NCI-H128 (cell line): ENCODE measurements around the gene TMTC1.

ENCODE experiments used
- DNase-seq: peaks from one replicate; lab custom pipeline; 2025; ENCODE audit not compliant: unreplicated experiment; lab: John Stamatoyannopoulos, UW

Gene TMTC1

DNA sequence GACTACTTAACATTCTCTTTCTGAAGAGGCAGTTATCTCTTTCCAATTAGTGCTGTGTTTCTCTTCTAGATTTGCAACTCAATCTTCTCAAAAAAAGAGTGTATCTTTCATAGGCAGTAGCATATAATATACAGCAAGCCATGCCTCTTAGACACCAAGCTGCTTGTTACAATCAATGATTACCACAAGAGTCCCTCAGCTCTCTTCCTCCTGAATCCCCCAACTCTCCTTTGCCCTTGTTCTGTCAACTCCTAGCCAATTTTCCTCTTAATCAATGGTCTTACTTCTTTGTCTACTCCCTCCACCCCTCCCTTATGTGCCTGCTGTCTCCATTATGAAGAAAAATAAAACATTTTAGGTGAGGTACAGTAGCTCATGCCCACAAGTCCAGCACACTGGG is 2.6 kb downstream of the TMTC1 start:
- no peak for DNase-seq

DNA sequence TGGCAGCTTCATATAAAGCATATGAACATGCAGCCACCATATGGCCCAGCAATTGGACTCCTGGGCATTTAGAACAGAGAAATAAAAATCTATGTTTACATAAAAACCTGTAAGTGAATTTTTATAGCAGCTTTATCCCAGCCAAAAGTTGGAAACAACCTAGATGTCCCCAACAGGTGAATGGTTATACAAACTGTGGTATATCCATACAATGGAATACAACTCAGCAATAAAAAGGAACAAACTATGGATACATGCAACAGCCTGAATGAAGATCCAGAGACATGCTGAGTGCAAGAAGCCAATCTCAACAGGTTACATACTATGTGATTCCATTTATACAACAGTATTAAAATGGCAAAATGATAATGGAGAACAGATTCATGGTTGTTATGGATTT is 3.7 kb downstream of the TMTC1 start:
- DNase-seq: no peak

DNA sequence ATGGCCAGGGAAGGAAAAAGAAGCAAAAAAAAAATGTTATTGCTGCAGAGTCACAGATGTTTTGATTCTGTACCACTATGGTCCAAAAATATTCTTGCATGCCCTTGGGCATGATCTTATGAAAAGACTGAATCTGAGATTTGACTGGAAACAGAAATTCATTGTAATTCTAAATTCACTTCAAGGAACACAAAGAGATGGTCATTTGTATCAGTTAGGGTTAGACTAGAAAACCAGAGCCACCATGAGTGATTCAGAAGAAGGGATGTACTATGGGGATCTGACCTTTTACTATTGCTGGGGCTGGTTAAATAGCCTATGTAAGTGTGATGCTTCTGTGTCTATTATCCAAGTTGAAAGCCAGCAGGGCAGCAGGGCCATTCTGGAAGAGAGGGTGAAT is 5.2 kb downstream of the TMTC1 start:
- DNase-seq: no peak

DNA sequence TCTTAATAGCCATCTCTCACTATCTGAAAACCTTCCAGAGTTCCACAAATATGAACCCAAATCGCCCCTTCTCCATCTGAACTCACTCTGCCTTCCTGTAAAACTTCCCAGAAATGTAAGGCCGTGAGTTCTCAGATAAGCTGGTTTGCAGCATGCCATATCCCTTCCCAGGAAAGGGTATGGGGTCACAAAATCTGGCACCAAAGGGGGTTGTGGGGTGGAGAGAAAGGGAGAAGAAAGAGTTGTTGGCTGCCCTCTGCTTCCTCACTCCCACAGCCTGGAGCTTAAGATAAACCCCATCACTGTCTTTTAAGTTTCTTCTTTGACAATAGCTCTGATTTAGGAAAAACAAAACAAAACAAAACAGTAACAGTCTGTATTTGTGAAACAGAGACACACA is 10.7 kb downstream of the TMTC1 start:
- DNase-seq: no peak

DNA sequence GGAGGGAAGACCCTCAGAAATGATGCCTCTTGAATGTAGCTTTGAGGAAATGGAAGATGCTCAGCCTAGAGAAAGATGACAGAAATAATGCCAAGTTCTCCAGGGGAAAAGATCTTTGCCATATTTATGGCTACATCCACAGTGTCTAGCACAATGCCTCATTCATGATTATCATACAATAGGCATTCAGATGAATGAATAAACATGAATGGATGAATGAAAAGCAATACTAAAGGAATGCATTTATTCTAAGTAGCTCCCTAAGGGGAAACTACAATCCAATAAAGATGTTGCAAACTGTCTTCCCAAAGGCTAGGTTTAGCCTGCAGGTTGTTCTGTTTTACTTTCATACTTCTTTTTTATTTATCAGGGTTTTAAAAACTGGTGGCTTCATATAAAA is 12.0 kb downstream of the TMTC1 start:
- no peak for DNase-seq

DNA sequence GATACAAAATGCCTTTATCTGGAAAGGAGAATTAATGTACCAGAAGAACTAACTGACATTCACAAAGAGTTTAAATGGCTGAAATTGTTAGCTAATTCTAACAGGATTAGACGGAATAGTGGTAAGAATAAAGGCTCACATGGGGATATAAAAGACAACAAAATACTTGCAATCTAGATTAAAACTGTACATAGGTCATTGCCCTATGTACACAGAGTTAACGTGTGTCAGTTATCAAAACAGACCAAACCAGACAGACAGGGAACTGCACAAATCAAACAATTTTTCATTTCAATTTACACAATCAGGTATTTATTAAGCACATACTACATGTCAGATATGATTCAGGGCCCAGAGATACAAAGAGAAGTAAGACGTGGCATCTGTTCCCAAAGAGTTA is 12.6 kb downstream of the TMTC1 start:
- DNase-seq: no peak

DNA sequence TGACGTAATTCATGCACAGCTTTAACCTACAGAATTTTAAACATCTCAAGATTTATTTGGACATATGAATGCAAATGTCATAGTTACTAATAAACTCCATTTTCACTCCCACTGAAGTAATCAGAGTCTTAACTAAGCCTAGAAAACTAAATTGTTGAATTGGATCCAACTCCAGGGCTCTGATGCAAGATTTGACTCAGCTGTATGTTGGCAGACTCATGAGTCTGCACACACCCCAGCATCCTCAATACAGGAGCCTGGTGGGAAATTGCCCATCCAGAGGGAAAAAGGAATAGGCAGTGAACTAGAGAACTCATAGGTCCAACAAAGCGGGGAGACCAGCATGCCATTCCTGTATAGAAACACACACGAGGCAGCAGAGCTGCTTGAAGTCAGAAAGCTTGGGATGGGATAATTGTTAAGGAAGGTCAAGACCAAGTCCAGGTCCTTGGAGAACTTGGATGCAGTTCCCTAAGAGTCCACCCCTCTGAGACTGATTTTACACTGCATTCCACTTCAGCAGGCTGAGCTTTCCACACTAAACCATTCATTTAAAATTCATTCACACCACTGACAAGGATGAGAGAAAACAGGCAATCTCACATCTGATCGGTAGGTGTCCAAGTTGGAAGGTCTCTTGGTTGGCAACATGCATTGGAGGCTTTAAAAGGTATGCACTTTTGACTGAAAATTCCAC is 14.4 kb downstream of the TMTC1 start:
- DNase-seq: no peak

DNA sequence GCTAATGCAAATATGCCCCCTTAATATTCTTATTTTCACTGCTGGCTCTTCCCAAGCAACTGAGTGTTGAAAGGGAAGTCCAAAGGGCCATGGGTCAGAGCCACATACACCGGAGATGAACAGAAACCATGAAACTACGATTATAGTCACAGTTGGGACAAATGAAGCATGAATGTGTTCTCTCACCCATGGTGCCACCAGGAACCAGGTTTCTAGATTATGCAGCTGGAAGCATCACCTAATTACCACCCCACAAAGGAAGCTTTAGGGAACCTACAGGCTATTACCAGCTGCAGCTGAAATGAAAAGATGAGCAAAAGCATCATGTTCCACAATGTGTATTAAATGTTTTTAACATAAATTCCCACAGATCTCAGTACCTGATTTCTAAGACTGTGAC is 15.4 kb downstream of the TMTC1 start:
- no peak for DNase-seq

DNA sequence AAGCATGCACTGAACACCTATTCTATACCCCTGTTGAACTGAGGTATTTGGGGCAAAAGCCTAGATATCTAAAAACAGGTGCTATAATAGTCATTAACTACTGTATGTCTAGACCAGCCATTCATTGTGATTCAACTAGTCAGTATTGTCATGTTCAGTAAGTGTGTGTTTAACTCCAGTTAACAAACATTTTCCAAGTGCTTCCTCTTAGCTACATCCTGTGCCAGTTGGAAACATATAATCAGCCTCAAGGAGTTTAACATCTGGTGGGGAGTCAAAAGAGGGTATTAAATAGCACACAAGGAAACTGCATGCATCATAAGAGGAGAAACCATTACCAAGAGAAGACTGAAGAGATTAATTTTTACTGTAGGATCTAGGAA is 20.4 kb downstream of the TMTC1 start:
- DNase-seq: no peak

DNA sequence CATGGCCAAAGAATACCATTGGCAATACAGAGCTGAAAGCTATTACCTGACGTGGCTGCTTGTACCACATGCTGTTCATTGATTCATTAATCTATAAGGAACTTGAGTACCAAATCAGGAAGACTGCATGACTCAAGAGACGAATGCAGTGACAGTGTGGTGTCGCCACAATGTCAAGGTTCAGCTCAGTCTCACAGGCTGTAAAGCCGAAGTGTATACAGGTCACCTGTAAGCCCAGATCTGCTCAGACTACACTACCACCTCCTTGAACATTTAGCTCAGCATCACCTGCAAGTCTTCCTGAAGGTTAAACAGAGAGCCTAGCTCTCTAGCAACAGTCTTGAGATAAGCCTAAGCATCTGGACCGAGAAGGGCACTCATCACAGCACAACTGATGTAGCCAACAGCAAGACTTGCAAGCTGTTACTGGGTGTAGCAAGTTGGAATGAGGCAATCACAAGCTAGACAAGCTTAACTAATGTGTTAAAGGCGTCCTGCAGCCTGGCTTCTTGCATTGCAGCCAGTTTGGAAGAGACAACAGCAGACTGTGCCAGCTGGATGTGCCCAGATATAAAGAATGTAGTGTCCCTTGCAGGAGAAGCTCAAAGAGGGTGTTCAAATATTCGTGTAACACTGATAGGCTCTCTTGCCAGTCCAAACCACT is 21.0 kb downstream of the TMTC1 start:
- no peak for DNase-seq

DNA sequence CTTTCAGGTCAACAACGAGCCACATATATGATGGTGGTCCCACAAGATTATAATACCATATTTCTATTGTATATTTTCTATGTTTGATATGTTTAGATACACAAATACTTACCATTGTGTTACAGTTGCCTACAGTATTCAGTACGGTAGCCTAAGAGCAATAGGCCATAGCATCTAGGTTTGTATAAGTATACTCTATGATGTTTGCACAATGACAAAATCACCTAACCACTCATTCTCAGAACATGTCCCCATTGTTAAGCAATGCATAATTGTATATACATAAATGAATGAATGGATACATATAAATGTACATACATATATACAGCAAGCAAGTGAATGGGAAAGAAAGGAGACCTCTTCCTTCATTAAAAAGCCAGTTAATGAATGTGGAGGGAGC is 23.8 kb downstream of the TMTC1 start:
- no peak for DNase-seq

DNA sequence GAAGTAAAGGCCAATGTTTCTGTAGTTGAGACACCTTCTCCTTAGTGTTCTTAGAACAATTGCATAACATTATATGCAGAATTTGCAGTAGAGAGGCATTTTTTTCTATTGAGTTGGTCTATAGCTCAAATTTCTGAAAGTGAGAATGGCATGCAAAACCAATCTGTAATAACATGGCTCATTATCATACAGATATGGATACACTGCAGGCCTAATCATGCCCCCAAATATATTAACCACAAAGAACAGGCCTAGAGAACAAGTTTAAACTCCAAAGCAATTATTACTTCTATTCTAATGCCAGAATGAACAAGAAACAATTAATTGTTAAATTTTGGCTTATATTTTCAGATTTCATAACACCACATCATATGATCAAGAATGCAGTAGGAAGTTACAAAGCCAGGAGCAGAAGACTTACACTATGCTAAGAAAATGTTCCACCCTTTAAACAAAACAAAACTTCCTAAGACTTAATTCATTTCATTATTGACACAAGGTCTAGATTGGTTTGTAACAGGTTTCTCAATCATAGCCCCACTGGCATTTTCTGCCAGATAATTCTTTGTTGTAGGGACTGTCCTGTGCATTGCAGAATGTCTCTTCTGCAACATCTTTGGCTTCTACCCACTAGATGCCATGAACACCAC is 26.9 kb downstream of the TMTC1 start:
- no peak for DNase-seq

DNA sequence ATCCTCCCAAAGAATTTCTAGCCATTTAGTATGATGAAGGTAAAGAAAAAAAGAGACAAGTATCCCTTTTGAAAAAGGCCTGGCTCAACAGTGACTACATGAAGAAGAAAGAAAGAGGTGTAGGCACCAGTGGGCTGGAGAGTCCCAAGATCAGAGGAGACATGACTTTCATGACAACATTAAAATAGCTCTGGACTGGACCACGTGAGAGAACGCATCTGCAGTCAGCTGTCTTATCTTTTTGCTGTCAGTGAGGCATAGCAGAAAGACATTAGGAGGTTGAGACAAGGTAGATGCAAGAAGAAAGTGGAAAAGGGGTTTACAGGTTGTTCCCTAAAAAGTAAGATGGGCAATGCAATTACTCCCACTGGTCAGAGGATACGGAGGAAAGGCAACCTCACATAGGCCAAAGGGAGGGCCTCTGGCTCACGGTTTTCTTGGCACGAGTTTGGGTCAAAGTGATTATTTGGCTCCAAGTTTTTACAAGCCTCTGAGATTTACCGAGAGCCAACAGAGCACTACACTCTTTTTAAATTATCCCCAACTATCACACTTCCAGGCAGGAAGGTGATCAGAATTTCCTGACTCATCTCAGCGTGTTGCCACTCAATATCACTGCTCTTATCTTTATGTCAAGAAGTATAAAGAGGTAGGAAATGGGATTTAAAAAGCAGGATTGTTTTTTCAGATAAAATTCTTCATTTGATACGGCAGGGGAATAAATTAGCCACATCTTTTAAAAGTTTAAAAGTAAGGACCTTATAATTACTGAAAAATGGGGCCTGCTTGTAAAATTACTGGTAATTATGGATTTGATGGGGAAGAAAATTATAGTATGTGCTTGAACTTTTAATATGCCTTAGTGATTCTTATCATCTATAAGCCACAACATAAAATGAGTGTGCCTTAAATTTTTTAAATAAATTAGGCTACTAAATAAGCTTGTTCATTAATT is 29.2 kb downstream of the TMTC1 start:
- DNase-seq: no peak

DNA sequence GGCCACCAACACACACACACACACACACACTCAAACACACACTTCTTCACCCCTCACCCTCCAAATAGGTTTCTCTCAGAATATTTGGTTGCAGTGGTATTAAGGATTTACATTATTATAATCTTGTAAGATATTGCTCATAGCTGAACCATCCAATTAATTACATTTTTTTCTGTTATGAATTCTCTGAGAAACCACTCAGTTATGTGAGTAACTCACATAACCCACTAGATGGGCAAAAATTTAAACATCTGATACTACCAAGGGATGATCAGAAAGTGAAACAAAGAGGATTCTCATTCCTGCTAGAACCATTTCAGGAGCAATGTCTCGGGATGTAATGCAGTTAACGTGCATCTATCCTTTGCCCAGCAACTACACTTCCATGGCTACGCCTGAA is 31.6 kb downstream of the TMTC1 start:
- no peak for DNase-seq

DNA sequence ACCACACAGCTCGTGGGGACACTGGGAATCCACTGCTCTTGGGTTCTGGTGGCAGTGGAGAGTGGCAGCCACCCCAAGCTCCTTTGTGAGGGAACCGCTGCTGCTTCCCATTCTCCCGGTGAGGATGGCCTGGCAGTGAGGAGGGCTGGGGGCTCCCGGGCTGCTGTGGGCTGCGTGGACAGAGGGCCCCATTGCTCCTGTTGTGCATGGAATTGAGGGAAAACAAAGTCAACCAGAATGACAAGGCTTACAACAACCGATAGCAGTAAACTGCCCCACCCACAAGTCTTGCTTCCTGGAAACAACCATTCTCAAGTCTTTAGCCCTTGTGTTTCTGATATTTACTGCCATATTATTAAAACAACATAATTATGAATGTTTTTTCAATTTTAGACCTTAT is 32.1 kb downstream of the TMTC1 start:
- no peak for DNase-seq

DNA sequence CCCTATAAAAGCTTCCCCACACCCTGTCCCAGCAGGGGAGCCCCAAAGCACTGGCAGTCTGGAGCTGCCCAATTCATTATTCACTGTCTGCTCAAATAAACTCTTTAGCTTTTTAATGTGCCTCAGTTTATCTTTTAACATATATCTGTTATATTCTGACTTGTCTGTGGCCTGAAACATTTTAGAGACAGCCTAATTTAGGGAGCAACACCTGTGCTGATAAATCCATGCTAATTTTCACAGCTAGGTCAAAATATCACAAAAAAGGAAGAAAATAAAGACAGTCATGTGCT is 32.9 kb downstream of the TMTC1 start:
- DNase-seq: no peak

DNA sequence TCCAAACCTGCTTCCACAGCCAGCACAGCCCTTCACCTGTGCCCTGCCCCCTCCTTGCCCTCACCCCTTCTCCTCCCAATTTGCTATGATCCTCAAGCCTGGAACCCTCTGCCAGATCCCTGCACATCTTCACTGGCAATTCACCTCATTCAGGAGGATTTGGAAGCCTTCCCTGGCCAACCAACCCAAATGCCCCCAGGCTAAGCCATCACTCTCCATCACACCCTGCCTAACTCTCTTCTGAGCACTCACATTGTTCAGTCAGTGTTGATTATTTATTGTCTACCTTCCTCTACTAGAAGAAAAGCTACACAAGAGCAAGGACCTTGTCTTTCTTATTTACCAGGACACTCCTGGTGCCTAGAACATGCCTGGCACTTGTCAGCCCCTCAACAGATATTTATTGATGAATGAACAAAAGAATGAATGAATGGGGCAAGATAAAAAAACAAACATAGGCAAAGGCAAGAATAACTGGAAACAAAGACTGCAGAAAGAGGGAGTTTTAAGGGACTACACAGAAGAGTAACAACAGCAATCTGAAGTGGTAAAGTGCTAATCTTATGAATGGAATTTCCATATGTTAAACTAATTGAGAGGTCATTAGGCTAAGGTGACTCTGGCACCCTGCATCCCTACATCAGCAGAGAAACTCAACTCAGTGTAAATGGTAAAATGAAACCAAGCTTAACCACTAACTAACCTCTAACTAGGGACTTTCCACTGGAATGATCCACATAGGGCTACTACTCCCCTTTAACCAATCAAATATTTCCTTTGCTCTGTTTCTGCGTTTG is 33.4 kb downstream of the TMTC1 start:
- no peak for DNase-seq

DNA sequence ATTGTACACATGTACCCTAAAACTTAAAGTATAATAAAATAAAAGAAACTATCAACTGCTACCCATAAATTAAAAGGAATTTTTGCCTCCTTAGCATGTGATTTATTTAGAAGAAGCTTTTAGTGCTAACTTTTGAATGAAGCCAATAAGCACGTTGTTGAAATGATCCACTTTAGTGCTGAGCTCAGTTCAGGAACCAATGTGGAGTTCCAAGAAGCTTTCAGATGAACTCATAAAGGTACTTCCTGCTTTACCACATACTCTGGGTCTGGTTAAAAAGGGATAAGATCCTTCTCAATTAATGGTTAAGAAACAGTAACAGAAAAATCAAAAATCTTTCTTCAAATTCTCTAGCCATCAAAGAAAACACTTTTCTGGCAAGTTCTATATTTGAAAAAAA is 39.4 kb downstream of the TMTC1 start:
- no peak for DNase-seq

DNA sequence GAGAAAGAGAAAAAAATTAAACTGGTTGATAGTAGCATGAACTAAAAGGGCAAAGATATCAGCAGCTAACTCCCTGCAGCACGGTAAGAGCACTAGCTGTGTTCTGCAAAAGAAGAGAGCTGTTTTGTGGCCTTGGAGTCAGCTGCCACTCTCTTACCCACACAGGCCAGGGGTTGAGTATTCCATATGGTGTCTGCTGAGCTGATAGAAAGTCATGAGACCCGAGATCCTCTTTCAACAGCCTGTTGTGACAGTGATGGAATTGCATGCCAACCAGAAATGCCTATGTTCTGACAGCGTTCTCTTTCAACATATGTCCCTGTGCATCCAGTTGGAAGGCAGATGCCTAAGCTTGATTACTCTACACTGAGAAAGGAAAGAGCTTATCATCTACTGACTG is 39.9 kb downstream of the TMTC1 start:
- no peak for DNase-seq

DNA sequence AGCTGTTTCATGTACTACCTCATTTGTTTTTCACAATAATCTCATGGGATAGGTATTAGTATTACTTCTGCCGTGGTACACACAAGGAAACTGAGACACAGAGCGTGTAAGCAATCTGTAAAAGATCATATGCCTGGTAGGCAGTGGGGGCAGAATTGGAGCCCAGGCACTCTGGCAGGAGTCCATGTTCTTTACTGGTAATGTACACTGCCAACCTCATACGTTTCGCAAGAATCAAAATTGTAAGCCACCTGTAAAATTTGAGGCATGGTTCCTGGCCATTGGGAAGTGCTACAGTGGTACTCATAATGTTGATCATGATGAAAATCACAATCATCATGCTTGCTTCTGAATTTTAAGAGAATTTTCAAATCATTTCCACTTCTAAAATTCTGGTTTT is 40.7 kb downstream of the TMTC1 start:
- no peak for DNase-seq

DNA sequence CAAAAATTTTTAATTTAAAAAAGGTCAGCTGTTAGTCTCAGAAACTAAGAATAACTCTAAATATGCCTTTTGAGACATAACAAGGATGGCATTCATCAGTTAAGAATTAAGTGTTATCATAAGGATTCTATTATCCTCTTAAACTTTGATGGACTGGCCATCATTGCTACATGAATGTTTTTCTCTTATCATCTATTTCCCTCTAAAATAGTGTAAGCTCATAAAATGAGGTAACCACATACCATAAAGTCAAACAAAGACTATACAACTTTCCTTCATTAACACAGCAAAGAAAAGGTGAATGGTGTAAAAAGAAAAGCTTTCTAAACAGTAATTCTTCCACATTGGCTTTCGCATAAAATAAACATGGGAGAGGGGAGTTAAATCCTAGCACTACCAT is 41.1 kb downstream of the TMTC1 start:
- DNase-seq: no peak
